DMS79 treated with DMSO at 0.1 percent for 48 hours (cell line): ENCODE measurements around the gene GLRA2.

ENCODE experiments used
- DNase-seq: peaks from one replicate; lab custom pipeline; 2025; lab: John Stamatoyannopoulos, UW

The GLRA2 gene

DNA sequence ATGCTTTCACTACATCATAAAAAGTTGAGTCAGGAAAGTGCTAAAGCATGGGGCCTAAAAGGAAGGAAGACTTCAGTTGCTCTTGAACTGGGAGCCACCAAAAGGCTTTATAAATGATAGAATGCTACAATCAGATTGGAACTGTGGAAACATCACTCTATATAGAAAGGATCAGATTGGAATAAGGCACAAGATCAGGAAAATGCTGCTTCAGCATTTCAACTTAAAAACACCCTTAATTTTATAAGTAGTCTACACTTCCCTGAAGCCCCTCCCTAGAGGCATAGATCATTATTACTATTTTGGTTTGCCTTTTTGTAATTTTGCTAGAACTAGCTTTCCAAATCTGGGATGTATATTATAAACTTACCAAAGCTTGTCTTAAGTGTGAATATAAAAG is 172.8 kb downstream of the GLRA2 start:
- DNase-seq: no peak

DNA sequence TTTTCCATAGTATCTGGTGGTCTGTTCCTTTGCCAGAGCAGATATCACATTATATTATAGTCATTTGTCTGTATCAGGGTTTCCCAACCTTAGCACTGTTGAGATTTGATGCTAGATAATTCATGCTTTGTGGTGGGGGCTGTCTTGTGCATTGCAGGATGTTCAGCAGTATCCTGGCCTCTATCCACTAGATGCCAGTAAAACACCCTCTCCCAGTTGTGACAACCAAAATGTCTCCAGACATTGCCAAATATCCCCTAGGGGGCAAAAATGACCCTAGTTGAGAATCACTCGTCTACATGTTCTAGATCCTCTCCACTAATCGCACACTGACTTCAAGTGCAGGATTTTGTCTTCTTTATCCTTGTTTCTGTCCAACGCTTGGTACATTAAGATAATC is 182.8 kb downstream of the GLRA2 start:
- no peak for DNase-seq

DNA sequence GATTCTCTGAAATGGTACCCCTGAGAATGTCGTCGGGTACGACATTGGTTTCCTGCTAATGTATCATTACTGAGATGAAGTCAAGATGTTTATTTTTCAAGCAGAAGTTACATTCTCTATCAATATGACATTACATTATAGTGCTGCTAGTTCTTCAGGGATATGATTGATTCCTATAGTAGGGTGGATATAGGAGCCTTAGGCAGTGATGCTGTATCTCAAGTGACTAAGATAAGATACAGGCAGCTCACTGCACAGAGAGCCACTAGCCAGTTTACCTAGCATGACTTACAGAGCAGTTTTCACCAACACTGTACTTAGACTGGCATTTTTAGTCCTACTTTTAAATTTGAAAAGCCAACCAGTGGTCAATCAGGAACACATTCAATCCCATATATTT is 188.6 kb downstream of the GLRA2 start:
- no peak for DNase-seq

DNA sequence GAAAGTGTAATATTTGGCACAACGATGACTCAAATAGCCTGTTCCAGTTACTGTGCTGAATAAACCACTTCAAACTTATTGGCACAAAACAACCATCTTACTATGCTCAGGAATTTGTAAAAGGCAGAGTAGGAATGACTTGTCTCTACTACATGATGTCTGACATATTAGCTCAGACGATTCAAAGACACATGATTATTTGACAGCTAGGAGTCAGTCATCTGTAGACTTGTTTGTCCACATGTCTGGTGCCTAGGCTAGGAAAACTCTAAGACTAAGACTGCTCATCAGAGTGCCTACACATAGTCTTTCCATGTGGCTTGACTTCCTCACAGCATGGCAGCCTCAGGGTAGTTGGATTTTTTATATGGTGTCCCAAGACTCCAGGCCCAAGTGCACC is 189.1 kb downstream of the GLRA2 start:
- no peak for DNase-seq

- no peak for DNase-seq
Measured at GRCh38 chrX:14729058-14729457, 199.7 kb downstream of the GLRA2 start.

GRCh38 chrX:14738643-14739042 is 209.3 kb downstream of the GLRA2 start:
- DNase-seq: no peak

DNA sequence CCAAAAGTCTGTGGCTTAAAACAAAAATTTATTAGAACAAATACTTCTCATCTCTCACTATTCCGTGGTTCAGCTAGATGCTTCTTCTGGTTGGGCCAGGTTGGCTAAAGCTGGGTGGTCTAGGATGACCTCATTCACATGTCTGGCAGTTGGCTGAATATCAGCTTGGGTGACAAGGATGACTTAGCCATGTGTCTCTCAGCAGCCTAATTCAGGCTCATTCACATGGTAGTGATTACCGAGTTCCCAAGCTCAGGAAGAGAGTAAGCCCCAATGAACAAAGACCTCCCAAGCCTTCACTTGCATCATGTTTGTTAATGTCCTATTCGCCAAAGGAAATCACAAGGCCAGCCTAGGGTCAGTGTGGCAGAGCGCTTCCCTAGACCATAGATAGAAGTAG is 224.1 kb downstream of the GLRA2 start:
- DNase-seq: no peak

DNA sequence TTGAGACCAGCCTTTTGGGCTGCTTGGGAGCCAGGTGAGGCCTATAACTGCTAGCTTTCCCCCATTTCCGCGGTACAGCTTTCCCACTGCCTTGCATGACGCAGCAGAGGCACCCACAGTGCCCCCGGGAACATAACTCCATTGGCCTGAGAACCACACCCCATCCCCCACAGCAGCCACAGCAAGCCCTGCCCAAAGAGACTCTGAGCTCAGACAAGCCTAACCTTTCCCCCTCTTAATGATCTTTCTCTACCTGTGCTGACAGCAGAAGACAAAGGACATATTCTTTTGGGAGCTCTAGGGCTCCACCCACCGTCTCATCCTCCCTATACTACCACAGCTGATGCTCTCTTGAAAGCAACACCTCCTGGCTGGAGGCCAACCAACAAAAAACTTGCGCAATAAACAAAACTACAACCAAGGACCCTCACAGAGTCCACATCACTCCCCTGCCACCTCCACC is 228.7 kb downstream of the GLRA2 start:
- no peak for DNase-seq

DNA sequence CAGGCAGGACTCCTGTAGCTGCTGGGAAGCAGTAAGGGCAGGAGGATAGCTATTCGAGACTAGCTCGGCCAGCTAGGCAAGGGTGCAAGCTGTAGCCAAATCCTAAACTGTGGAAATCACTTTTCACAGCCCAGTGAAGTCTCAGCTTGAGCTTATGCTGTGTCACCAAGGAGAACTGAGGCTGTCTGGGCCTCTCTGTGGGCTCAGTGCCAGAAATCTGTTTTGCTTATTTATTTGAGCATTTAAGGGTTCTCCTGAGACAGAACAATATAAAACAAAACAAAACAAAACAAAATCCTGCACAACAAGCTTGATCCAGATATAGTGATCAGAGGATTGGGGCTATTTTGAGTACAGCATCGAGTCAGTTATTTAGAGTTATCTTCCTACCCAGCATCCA is 246.1 kb downstream of the GLRA2 start:
- no peak for DNase-seq

DNA sequence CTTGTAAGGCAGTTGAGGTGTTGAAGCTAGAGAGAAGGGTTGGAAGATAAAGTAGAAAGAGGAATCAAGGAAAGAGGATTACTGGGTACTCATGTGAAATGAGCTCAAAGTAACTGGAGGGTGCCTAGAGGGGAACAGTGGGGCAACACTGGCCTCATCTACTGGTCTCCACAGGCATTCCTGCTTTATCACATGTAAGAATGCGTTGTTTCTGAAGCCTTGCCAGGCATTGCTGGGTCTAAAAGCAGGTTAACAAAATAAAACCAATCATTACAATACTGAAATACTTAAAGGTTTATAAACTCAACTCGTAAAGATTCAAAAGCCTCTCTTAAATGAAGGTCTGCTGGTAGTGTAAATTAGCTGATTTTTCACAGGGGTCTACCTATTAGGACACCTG is 247.6 kb downstream of the GLRA2 start:
- no peak for DNase-seq

DNA sequence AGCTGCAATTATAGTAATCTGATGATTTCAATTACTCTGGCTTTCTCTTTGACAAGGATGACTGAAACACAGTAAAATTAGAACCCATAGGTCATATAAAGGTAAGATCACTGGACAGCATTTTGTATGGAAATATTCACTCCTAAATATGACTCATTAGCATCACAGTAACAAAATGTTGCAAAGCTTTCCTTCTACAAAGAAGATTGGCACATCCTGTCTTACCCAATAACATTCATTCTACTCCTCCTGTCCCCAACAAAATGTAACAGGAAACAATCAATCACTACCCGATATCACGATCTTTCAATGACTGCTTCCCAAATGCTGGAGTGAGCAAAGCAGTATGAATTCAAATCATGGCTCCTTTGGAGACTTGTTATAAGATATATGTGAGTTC is 248.2 kb downstream of the GLRA2 start:
- DNase-seq: no peak

DNA sequence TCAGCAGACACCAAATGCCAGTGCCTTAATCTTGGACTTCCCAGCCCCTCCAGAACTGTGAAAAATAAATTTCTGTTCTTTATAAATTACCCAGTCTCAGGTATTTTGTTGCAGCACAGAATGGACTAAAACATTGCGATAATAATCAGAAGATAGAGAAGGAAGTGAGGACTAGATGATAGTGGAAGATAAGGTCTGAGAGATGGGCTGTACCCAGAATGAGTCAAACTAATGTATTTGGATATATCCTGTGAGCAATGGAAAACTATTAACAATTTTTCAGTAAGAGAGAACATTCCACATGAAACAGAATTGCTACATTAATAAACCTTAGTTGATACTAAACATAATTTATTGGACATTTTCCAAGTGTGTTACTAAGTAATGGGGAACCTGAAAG is 250.2 kb downstream of the GLRA2 start:
- DNase-seq: no peak
